GM19463 (cell line): ENCODE results near the gene MYPN.

ENCODE experiments used
- ATAC-seq: cut with Tn5 transposase; IDR thresholded peaks from one replicate; pipeline ENCODE4 v1.9.1; 2021; ENCODE audit warnings: mild to moderate bottlenecking, moderate library complexity; ENCODE audit not compliant: unreplicated experiment

Gene MYPN

DNA sequence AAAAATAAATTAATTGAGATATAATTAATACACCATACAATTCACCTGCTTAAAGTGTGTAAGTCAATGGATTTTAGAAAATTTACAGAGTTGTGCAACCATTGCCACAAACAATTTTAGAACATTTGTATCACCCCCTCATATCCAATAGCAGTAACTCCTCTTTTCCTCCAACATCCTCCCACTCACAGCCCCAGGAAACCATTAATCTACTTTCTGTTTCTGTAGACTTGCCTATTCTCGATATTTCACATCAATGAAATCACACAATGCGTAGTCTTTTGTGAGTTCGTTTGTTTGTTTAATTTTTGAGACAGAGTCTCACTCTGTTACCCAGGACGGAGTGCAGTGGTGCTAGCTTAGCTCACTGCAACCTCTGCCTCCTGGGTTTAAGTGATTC lies 20.5 kb upstream of the MYPN start:
- peak; percentile 72 for ATAC-seq

DNA sequence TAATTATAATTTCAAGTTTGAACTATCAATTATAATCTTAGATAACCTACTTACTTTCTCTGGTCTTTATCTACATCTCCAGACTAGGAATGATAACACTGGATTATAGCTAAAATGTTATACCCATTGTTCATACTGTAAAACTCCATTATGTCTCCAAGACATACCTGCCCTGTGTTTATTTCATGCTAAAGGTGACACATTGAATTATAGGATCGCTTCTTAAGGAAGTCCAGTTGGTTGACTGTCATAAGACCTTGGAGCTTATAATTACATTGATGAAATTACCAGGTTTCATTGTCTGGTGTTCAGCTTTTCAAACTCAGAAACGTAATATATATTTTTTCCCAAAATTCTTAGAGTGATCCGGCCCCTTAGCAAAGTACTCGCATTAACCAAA lies 18.7 kb upstream of the MYPN start:
- ATAC-seq, result no peak

GRCh38 chr10:68092512-68092911 lies 16.8 kb upstream of the MYPN start:
- ATAC-seq, result no peak

DNA sequence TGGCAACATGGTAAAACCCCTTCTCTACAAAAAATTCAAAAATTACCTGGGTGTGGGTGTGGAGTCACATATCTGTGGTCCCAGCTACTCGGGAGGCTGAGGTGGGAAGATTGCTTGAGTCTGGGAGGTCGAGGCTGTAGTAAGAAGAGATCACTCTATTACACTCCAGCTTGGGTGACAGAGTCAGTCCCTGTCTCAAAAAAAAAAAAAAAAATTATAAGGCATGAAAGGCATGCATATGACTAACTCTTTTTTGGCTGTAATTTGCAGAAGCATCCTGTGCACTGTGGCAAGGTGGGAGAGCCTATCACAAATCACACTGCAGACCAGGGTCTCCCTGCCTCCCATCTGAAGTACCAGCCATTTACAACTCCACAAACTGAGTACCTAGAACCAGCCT lies 14.1 kb upstream of the MYPN start:
- ATAC-seq, result no peak

DNA sequence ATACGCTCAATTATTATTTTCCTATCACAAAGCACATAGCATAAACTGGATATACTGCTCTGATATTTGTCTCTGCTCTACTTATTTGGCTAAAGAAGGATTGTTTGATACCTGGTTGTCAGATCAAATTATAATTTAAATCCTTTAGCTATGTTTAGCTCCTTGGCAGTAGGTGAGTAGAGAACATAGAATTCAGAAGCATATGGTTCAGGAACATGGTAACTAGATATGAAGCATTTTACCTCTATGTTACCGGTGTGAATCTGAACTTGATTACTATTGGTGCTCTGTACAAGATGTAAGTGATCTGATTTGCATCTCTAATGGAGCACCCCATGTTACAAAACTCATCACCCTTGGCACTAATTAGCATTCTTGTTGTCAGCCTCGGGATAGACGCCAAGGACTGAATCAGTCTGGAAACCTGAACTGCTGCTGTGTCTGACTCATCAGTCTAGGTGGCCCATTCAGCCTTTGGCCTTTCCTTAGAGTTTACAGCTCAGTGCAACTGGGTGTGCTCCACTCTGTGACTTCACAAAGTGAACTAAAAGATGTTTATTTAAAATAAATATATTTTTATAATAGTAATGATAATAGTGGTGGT lies 12.3 kb upstream of the MYPN start:
- no peak for ATAC-seq

DNA sequence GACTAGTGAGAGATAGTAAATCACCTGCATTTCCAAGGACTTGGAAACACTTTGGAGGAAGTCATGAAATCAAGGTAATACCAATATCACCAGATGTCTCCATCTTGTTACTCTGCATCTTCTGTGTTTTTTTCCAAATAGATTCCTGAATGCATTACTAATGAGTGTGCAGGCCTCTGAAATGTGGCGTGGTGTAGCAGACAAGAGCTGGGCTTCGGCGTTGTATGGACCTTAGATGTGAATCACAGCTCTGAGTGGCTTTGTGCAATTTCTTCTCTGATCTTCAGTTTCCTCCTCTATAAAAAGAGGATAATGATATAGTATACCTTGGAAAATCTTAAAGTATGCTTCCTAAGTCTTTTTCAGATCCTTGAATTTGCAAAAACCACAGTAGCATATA lies 9.6 kb upstream of the MYPN start:
- ATAC-seq, result no peak

GRCh38 chr10:68101066-68101465 lies 8.2 kb upstream of the MYPN start:
- no peak for ATAC-seq

GRCh38 chr10:68103261-68103878 lies 5.9 kb upstream of the MYPN start:
- ATAC-seq, result no peak

DNA sequence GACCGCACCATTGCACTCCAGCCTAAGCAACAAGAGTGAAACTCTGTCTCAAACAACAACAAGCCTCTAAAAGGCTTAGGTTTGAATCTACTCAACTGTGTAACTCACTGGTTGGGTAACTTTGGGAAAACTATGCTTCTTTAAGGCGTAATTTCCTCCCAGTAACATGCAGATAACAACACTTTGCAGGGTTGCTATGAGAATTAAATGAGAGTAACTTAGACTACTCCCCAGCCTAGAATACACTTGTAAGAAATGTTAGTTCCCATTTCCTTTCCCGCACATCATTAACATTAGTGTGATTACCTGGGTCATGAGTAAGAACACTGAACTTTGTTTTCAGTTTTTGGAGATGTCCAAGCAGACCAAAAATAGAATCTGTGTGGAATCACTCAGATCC lies 5.4 kb upstream of the MYPN start:
- no peak for ATAC-seq

DNA sequence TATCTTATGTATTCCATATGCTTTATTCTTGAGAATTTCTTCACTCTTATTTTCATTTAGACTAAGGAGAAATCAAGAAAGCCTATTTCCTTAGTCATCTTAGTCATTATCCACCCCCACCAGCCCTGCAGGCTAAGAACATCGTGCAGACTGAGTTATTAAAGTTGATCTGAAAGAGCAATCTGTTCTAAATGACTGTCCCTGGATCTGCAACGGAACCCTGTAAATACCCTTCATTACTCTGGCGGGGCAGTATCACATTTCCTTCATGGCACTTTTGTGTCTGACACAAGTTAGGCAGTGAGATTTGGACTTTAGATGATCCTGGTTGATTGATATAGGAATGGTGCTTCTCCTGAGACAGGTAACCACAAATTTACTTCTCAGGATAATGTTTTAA lies 3.5 kb upstream of the MYPN start:
- ATAC-seq, result no peak

DNA sequence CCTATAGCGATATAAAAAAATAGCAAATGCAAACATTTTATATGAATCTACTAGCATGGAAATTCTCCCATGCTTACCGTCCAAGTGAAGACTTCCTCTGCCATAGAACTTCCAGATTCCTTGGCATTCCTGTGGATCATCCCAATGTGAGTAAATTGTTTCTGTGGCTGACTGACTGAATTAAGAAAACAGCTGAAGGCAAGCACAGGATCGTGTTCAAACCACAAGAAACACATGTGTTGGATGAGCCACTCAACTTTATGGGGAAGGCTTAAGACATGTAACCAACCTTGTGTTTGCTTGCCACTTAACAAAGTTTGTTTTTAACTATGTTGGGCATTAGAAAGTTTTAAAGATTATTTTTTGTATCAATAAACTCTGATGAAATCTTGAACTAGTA lies 2.6 kb upstream of the MYPN start:
- ATAC-seq, result no peak

DNA sequence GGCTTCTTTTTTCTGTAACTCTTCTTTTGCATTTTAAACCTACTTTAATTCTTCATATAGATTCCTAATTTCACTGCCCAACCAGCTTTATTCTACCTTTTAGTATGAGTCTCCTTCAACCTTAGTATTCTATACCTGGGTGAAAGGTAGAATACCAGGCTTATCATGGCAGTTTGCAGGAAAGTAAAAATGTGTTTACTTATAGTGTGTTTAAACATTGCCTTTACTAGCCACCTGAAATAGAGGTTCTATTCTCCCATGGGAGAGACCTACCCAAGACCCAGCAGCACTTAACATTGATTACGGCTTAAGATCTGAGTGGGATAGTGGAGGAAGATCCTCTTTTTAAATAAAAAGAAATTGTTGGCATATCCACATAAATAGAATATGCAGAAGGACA lies 1.6 kb upstream of the MYPN start:
- ATAC-seq, result no peak

DNA sequence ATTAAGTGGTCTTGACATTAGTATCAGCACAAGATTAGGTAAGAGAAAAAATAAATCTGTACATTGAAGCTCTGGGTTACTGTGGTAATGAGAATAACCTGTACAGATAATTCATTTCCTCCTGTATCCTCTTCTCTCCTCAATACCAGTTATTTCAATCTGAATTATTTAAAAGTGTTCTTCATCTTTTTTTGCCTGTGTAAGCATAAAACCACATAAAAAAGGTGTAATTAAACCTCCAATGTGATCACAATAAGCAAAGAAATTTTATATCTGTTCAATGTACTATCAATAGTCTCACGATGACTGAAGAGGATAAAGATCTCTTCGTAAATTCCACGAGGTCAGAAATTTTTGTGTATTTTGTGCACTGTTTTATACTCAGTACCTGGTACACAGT lies 1.2 kb upstream of the MYPN start:
- no peak for ATAC-seq

- no peak for ATAC-seq
Measured at GRCh38 chr10:68108653-68109052, 635 bp upstream of the MYPN start.

DNA sequence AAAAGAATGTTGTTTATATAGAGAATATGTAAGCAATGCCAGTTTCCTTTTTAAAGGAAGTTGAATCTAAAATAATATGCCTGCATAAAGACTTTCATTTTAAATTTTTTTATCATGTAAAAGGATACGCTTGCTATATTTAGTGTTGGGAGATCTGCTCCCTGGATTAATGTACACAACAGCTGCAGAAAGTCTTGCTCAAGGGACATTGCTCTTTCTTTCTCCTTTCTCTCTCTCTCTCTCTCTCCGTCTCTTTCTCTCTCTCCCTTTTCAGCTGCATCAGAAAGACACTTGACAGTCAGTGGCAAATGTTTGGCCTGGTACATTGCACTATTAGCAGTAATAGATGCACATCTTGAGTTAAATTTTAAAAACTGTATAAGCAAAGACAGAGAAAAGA lies 739 bp downstream of the MYPN start:
- no peak for ATAC-seq

DNA sequence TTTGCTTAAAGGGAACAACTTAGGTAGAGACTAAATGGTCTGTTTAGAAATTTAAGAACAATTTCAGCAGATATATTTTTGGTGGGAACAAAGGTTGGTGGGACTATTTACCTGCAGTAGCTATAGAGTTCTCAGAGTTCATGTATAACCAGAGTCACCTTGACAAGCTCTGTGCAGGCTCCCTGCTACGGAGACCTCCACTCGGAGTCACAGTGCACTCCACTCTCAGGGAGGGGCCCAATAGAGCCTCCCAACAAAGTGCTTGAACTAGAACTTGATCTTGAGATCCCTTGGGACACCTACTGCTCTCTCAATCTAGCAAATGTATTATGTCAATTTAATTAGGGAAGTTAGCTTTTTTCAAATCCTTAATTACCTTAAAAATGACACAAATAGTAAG lies 2.3 kb downstream of the MYPN start:
- no peak for ATAC-seq

DNA sequence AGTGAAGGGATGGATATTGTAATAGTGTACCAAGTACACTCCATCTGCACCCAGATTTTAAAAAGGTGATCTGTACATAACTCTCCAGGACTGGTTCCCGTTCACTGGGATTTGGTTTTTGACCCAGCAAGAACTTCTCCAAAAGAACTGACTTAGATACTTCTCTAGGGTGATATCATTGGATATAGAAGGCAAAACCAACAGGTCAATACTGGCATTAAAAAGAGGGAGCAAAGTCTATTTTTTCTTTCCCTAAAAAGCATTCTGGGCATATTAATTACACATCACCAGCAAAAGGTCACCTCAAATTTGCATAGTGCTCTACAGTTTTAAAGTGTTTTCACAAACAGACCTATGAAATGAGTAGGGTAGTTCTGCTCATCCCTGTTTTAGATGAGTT lies 3.5 kb downstream of the MYPN start:
- no peak for ATAC-seq

- no peak for ATAC-seq
Measured at GRCh38 chr10:68118657-68119056, 9.4 kb downstream of the MYPN start.

- no peak for ATAC-seq
Measured at GRCh38 chr10:68121020-68121743, 11.9 kb downstream of the MYPN start.

- ATAC-seq, result no peak
Measured at GRCh38 chr10:68121852-68122251, 12.6 kb downstream of the MYPN start.

- ATAC-seq, result no peak
Measured at GRCh38 chr10:68124718-68125117, 15.4 kb downstream of the MYPN start.

GRCh38 chr10:68125772-68126171 lies 16.5 kb downstream of the MYPN start:
- ATAC-seq, result no peak

GRCh38 chr10:68128015-68128414 lies 18.7 kb downstream of the MYPN start:
- no peak for ATAC-seq
